ACC112 (cell line): Measurements from ENCODE around the gene SAP25.
"Not testable (repeated sequence)": the region's sequence is repeated elsewhere in the genome, so short reads cannot be mapped to it uniquely, and the experiment has no call there.

Source experiments
- H2AFZ ChIP-seq: fragments of 200-600 bp; sonication (generic); one replicate; pipeline ENCODE4 v1.6.0; 2017; ENCODE audit warnings: antibody characterized with exemption, low read length; ENCODE audit not compliant: unreplicated experiment
- H3K27ac ChIP-seq: fragments of 200-600 bp; sonication (generic); 2 replicates; pipeline ENCODE4 v1.5.1; 2014; ENCODE audit warnings: low read depth, mild to moderate bottlenecking, antibody characterized with exemption, low read length, moderate library complexity
- H3K27me3 ChIP-seq: fragments of 200-600 bp; sonication (generic); 2 replicates; pipeline ENCODE4 v1.6.1; 2014; ENCODE audit warnings: mild to moderate bottlenecking, antibody characterized with exemption, low read length, moderate library complexity, mixed read lengths; ENCODE audit not compliant: insufficient read depth
- H3K36me3 ChIP-seq: fragments of 200-600 bp; sonication (generic); 2 replicates; pipeline ENCODE4 v1.6.1; 2016; ENCODE audit warnings: mild to moderate bottlenecking, antibody characterized with exemption, low read length, moderate library complexity, mixed read lengths; ENCODE audit not compliant: insufficient read depth
- H3K4me1 ChIP-seq: fragments of 200-600 bp; sonication (generic); one replicate; pipeline ENCODE4 v1.6.1; 2016; ENCODE audit warnings: low read length, mixed read lengths; ENCODE audit not compliant: insufficient read depth, unreplicated experiment, control insufficient read depth
- H3K4me3 ChIP-seq: fragments of 200-600 bp; sonication (generic); 2 replicates; pipeline ENCODE4 v1.5.1; 2014; ENCODE audit warnings: mild to moderate bottlenecking, low read depth, low read length
- H3K79me2 ChIP-seq: fragments of 200-600 bp; sonication (generic); one replicate; pipeline ENCODE4 v1.6.0; 2016; ENCODE audit warnings: low read length; ENCODE audit not compliant: control insufficient read depth, unreplicated experiment, insufficient read depth

Gene SAP25

GRCh38 chr7:100553032-100553431, 20.7 kb downstream of the SAP25 start:
- Histone ChIP-seq H3K27me3 (no peaks in the 10 kb centered on the region), H3K36me3 (peaks cover 11% of the 10 kb centered on the region; the same call in 1 of the 2 replicates), H3K4me1 (peaks cover 22% of the 10 kb centered on the region), H2AFZ (no peak overlapping the region), H3K27ac (no peak overlapping the region), H3K4me3 (no peak overlapping the region), H3K79me2 (peaks cover 5% of the 10 kb centered on the region)

GRCh38 chr7:100552532-100552931, 21.2 kb downstream of the SAP25 start:
- Histone ChIP-seq H3K27ac (no peak overlapping the region), H3K4me3 (no peak overlapping the region), H3K4me1 (peaks cover 27% of the 10 kb centered on the region), H2AFZ (no peak overlapping the region), H3K79me2 (peaks cover 10% of the 10 kb centered on the region), H3K27me3 (no peaks in the 10 kb centered on the region), H3K36me3 (peaks cover 11% of the 10 kb centered on the region; the same call in 1 of the 2 replicates)

GRCh38 chr7:100548446-100548845, 25.3 kb downstream of the SAP25 start:
- not testable (repeated sequence) for H3K27me3 ChIP-seq, H2AFZ ChIP-seq, H3K4me3 ChIP-seq, H3K36me3 ChIP-seq
- H3K79me2 ChIP-seq, result peaks cover 21% of the 10 kb centered on the region
- H3K27ac ChIP-seq, result peak overlapping the region; percentile 89; the same call in 1 of the 2 replicates
- peaks cover 51% of the 10 kb centered on the region for H3K4me1 ChIP-seq

- H3K27ac ChIP-seq, result peak overlapping the region; percentile 89
- H3K27me3 ChIP-seq, result no peaks in the 10 kb centered on the region
- peak overlapping the region; percentile 2 for H2AFZ ChIP-seq
- H3K4me1 ChIP-seq, result peaks cover 53% of the 10 kb centered on the region
- no peak overlapping the region for H3K4me3 ChIP-seq
- H3K36me3 ChIP-seq, result peaks cover 8% of the 10 kb centered on the region; the same call in 1 of the 2 replicates
- peaks cover 22% of the 10 kb centered on the region for H3K79me2 ChIP-seq
These were observed 25.8 kb downstream of the SAP25 start for GRCh38 chr7:100547872-100548271.

- H3K36me3 ChIP-seq, result peaks cover 4% of the 10 kb centered on the region; the same call in 1 of the 2 replicates
- 0 out of 2 replicates have a peak overlapping the region, but pooled peaks have one; percentile 5 for H3K4me3 ChIP-seq
- peak overlapping the region; percentile 2 for H2AFZ ChIP-seq
- peak overlapping the region; percentile 89 for H3K27ac ChIP-seq
- H3K4me1 ChIP-seq, result peaks cover 53% of the 10 kb centered on the region
- no peaks in the 10 kb centered on the region for H3K27me3 ChIP-seq
- H3K79me2 ChIP-seq, result peaks cover 28% of the 10 kb centered on the region
These were observed 26.5 kb downstream of the SAP25 start for GRCh38 chr7:100546926-100547800.

- Histone ChIP-seq H2AFZ (no peak overlapping the region), H3K36me3 (peaks cover 4% of the 10 kb centered on the region; the same call in 1 of the 2 replicates), H3K4me3 (peak overlapping the region; percentile 8; the same call in 1 of the 2 replicates), H3K4me1 (peaks cover 53% of the 10 kb centered on the region), H3K27ac (peak overlapping the region; percentile 89), H3K79me2 (peaks cover 35% of the 10 kb centered on the region), H3K27me3 (no peaks in the 10 kb centered on the region)
These were observed 27.4 kb downstream of the SAP25 start for GRCh38 chr7:100546129-100546925.

- Histone ChIP-seq H3K4me3 (peak overlapping the region; percentile 25), H3K36me3 (peaks cover 4% of the 10 kb centered on the region; the same call in 1 of the 2 replicates), H3K4me1 (peaks cover 58% of the 10 kb centered on the region), H3K79me2 (peaks cover 41% of the 10 kb centered on the region), H3K27ac (peak overlapping the region; percentile 89), H2AFZ (no peak overlapping the region), H3K27me3 (no peaks in the 10 kb centered on the region)
These were observed 28.2 kb downstream of the SAP25 start for GRCh38 chr7:100545360-100546128.

- Histone ChIP-seq H2AFZ (no peak overlapping the region), H3K79me2 (peaks cover 47% of the 10 kb centered on the region), H3K36me3 (no peaks in the 10 kb centered on the region; the same call in 1 of the 2 replicates), H3K4me1 (peaks cover 63% of the 10 kb centered on the region), H3K27me3 (no peaks in the 10 kb centered on the region), H3K4me3 (peak overlapping the region; percentile 25; the same call in 1 of the 2 replicates), H3K27ac (peak overlapping the region; percentile 89)
These were observed 28.7 kb downstream of the SAP25 start for GRCh38 chr7:100544967-100545359.

- H3K4me3 ChIP-seq, result no peak overlapping the region
- H3K36me3 ChIP-seq, result no peaks in the 10 kb centered on the region; the same call in 1 of the 2 replicates
- H2AFZ ChIP-seq, result no peak overlapping the region
- H3K4me1 ChIP-seq, result peaks cover 64% of the 10 kb centered on the region
- H3K79me2 ChIP-seq, result peaks cover 53% of the 10 kb centered on the region
- H3K27ac ChIP-seq, result peak overlapping the region; percentile 89
- H3K27me3 ChIP-seq, result no peaks in the 10 kb centered on the region
These were observed 29.3 kb downstream of the SAP25 start for GRCh38 chr7:100544386-100544785.

- H3K27me3 ChIP-seq, result no peaks in the 10 kb centered on the region
These were observed 30.1 kb downstream of the SAP25 start for GRCh38 chr7:100543586-100543985.

More at GRCh38 chr7:100543586-100543985, 30.1 kb downstream of the SAP25 start:
- H3K27ac ChIP-seq, result peak overlapping the region; percentile 89
- H3K79me2 ChIP-seq, result peaks cover 54% of the 10 kb centered on the region
- H2AFZ ChIP-seq, result no peak overlapping the region
- peaks cover 61% of the 10 kb centered on the region for H3K4me1 ChIP-seq
- no peaks in the 10 kb centered on the region for H3K36me3 ChIP-seq
- H3K4me3 ChIP-seq, result no peak overlapping the region
